ENCODE results near the gene HSPH1. TPM values are rescaled to one million over a fixed set of nuclear protein-coding genes. Genes with fewer than 3 reads are reported as not detected.

The HSPH1 gene
- total RNA-seq, 4 donors from 2014 or later: 23.0 to 57.7 (median 30.6) TPM

DNA sequence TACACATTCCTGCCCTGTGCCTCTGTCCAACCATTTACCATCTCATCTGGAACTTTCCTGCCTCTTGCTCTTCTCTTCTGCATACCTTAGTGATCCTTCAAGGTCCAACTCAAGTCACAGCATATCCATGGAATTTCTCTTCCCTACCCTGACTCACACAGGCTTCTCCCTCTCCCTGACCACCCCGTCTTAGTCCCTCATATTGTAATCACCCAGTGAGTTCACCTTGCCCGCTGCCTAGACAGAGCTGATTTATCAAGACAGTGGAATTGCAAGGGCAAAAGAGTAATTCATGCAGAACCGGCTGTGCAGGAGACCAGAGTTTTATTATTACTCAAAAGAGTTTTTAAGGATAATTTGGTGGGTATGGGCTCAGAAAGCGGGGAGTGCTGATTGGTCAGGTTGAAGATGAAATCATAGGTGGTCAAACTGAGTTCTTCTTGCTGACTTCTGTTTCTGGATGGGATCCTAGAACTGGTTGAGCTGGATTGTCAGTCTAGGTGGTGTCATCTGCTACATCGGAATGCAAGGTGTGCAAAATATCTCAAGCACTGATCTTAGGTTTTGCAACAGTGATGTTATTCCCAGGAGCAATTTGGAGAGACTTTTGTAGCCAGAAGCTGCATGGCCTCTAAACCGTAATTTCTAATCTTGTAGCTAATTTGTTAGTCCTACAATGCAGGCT, 67.2 kb downstream of the HSPH1 start:
- Histone ChIP-seq H3K27me3 (peaks cover 6 to 13% (median 8%) of the 10 kb centered on the region in 3 donors), H3K9me3 (no peaks in the 10 kb centered on the region), H3K27ac (no peak overlapping the region), H3K4me1 (no peaks in the 10 kb centered on the region), H3K4me3 (no peak overlapping the region), H3K36me3 (no peaks in the 10 kb centered on the region)
- ATAC-seq: no peak
- DNase-seq: no peak
- in situ Hi-C loops (cut with MboI; ENCODE audit: low sequenced_read_pairs in 4 of 4) (no loop called here), intact Hi-C loops (cut with DNase I; ENCODE audit: low total_unique reads) (no loop called here)
- TF ChIP-seq POLR2A (IDR thresholded peaks at IDR 0.05) (no peak), CTCF (IDR thresholded peaks at IDR 0.05 in 4 of 5, conservative IDR thresholded peaks at IDR 0.05 in 1 of 5) (no peak)

DNA sequence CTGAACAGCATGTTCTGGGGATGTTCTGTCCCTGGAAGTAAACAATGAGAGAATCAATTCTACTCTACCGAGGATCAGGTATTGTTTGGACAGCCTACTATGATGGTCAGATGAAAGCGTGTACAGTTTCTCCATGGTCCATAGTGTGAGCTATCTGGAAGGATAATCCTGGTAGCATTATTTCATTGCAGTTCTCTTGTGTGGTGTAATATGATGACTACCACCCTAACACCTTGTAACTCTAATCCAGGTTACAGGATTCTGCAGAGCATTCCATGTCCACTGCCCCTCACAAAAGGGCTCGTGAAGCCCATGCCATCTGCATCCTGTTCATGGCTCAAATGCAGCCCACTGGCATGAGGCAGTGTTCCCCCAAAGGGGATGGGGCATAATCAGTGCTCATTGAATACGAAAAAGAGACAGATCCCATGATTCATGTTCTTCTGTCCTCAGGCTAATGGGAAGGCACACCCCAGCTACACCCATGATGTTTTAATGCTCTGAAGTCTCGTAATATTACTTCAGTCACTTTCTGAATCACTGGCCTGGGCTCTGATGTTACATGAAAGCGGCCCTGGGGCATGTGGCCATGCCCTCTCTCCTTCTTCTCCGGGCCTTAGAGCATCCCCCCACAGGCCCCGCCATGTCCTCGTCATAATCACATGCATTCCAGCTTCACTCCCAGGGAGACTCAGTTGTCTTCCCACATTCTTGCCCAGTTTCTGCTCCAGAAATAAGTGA, 68.4 kb downstream of the HSPH1 start:
- intact Hi-C loops (cut with DNase I; ENCODE audit: low total_unique reads) (no loop called here), in situ Hi-C loops (cut with MboI; ENCODE audit: low sequenced_read_pairs in 4 of 4) (no loop called here)
- Histone ChIP-seq H3K27ac (no peak overlapping the region), H3K36me3 (no peaks in the 10 kb centered on the region), H3K4me3 (no peak overlapping the region), H3K9me3 (no peaks in the 10 kb centered on the region), H3K27me3 (peaks cover 6 to 9% (median 6%) of the 10 kb centered on the region in 3 donors), H3K4me1 (no peaks in the 10 kb centered on the region)
- TF ChIP-seq POLR2A (IDR thresholded peaks at IDR 0.05) (no peak), CTCF (IDR thresholded peaks at IDR 0.05 in 4 of 5, conservative IDR thresholded peaks at IDR 0.05 in 1 of 5) (no peak)
- DNase-seq: no peak
- no peak for ATAC-seq

- peaks cover 0 to 7% (median 3%) of the 10 kb centered on the region in 3 donors for H3K27me3 ChIP-seq
- no peak overlapping the region for H3K4me3 ChIP-seq
- in situ Hi-C loops (cut with MboI; ENCODE audit: low sequenced_read_pairs in 4 of 4) (no loop called here), intact Hi-C loops (cut with DNase I; ENCODE audit: low total_unique reads) (no loop called here)
- no peaks in the 10 kb centered on the region for H3K36me3 ChIP-seq
- H3K4me1 ChIP-seq: no peaks in the 10 kb centered on the region
- DNase-seq: no peak
- no peak overlapping the region for H3K27ac ChIP-seq
- no peaks in the 10 kb centered on the region for H3K9me3 ChIP-seq
- ATAC-seq: no peak
- TF ChIP-seq POLR2A (IDR thresholded peaks at IDR 0.05) (no peak), CTCF (IDR thresholded peaks at IDR 0.05 in 4 of 5, conservative IDR thresholded peaks at IDR 0.05 in 1 of 5) (no peak)
These were observed 69.1 kb downstream of the HSPH1 start for GRCh38 chr13:31092646-31093045.

DNA sequence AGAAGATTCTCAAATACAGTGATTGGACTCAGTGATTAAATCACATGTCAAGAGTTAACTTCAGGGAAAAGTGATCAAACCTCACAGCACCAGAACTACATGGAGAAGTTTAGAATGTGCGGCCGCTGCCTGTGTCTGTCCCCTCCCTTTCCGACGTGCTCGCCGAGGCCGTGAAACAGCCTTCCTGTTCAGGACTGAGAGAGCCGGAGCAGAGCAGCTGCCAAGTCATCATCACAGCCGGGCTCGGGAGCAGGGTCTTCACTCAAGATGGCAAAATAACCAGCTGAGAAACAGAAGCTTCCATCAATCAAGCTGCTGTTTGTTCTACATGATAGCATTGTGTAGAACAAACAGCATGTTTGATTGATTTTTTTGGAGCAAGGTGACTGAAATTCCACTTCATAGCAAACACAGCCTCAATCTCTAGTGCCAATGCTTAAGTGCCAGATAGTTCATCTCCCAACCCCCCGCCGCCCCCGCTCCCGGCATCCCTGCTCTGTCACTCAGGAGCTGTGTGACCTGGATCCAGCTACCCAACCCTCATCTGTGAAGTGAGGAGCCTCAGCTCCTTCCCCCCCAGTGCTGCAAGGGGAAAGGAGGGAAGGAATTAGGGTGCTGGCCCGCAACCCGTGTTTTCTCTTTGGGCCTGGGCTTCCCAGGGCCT, 70.6 kb downstream of the HSPH1 start:
- Histone ChIP-seq H3K4me3 (no peak overlapping the region), H3K27me3 (no peaks in the 10 kb centered on the region), H3K4me1 (no peaks in the 10 kb centered on the region), H3K9me3 (no peaks in the 10 kb centered on the region), H3K36me3 (no peaks in the 10 kb centered on the region), H3K27ac (no peak overlapping the region)
- DNase-seq: no peak
- in situ Hi-C loops (cut with MboI; ENCODE audit: low sequenced_read_pairs in 4 of 4) (no loop called here), intact Hi-C loops (cut with DNase I; ENCODE audit: low total_unique reads) (no loop called here)
- no peak for TF ChIP-seq CTCF (IDR thresholded peaks at IDR 0.05 in 4 of 5, conservative IDR thresholded peaks at IDR 0.05 in 1 of 5)
- TF ChIP-seq POLR2A (IDR thresholded peaks at IDR 0.05): no peak
- ATAC-seq: no peak
